Renal cortex interstitium (tissue), 11 donors: ENCODE results near the gene NME9. TPM values are rescaled to one million over a fixed set of nuclear protein-coding genes. Genes with fewer than 3 reads are reported as not detected.

ENCODE experiments used
- DNase-seq, 11 donors: peaks; one replicate each; pipeline ENCODE4 v3.0.0-alpha.2; 2013; ENCODE audit warnings: low read depth in 9 of 11, low spot score in 4 of 11; ENCODE audit errors: extremely low read depth in 1 of 11
- polyA plus RNA-seq, 3 donors: library from polyadenylated mRNA; unstranded; fragments of 120-200 nt; gene quantifications; one replicate each; pipeline ENCODE4 v1.2.1, GENCODE V29; 2013; ENCODE audit not compliant: insufficient read length in 3 of 3

Gene NME9
- polyA plus RNA-seq, 3 donors = 1.8 to 4.9 (median 2.4) TPM

DNA sequence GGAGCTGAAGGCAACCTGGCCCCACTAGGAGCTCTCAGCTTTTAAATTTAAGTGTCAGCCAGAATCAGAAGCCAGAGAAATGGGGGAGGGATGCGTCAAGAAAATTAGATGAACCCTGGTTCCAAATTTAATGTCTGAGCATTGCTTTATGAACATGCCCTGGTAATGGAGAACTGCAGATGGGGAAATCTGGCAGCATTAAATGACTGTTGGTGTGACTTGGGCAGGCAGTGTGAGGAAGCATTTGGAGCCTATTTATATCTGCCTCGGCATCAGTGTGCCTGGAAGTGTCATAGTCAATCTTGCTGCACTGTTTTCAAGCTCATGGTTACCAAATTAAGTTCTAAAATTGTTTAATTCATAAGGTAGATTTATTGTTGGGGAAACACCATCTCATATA, 29.0 kb downstream of the NME9 start:
- DNase-seq = no peak

DNA sequence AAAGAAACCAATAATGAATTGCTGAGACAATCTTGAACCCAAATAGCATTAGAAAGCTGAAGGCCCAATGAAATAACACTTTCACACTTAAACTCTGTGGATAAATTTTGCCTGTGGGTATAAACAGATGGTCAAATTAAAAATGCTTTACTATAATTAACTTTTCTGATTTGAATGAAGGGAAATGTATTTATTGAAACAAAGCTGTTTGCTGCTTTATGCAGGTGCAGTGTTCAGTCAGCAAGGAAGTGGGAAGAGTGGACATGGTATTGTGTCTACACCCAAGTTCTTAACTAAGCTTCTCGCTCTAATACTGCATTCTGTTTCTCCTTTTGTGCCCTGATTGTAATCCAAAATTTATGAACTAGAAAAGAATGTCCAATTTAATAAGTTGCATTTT, 31.8 kb downstream of the NME9 start:
- no peak for DNase-seq

DNA sequence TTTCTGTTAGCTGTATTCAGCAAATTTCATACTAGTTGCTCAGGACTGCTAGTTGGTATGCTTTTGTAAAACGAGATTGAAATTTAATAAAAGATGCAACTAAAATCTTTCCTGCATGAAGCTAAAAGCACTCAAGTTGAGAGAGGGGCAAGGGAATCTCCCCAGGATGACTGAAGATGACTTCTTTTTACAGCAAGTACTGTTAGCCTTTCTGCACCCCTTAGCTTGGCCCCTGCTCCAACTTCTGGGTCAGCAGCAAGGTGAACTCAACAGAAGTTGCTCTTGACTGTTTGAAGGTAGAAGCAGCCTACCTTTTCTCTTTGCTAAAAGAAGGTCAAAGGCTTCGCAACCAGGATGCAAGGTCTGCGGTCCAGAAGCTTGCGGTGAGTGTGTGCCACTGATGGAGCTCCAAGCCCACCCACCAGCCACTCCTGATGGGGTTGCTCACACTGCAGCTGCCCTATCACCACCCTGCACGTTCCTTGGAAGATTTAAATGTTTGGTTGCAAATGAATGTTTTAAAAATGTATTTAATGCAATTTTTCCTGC, 32.5 kb downstream of the NME9 start:
- DNase-seq = no peak

DNA sequence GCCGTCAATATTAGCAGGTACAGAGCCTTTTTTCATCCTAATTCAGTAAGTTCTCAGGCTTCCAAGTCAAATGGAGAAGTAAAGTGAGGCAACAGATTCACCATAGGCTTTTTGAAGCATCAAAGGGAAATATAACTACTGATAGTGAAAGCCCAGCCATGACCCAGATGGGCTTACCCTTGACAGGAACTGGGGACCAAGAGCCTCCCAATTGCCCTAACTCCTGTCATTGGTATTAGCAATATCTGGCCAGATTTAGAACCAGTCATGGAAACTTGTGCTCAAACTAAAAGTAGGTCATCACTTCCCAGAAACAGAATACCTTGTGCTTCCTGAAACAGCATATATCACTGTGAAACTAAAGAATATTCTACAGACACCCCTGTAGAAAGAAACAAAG, 33.0 kb downstream of the NME9 start:
- DNase-seq = no peak

DNA sequence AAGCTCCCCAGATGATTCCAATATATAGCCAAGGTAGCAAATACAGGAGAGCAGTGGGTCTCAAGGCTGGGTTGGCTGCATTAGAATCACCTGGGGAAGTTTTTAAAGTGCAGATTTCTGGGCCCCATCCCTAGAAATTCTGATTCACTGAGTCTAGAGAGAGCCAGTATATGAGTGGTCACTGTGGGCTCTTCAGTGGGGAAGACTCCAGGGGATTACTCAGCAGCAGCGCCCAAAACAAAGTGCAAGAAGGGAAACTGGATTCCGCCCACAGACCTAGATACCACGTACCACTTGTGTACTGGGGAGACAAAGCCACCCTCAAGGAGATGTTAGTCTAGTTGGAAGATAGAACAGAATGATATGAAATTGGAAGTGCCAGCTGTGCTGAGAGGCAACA, 40.0 kb downstream of the NME9 start:
- no peak for DNase-seq

DNA sequence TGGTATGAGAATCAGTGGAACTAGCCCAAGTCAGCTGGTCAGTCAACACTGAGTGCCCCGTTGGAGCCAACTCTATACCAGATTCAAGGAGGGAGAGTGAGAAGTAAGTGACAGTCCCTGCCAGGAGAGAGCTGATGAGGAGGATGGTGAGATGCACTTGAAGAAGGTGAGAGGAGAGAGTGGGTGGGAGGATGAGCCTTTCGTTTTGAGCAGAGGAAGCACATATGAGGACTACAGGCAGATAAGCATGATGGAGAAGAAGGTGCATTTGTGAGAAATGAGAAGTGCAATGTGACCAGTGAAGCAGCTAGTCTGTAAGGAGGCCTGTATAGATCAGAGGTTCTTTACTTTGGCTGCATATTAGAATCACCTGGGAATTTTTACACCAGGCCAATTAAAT, 40.4 kb downstream of the NME9 start:
- no peak for DNase-seq

DNA sequence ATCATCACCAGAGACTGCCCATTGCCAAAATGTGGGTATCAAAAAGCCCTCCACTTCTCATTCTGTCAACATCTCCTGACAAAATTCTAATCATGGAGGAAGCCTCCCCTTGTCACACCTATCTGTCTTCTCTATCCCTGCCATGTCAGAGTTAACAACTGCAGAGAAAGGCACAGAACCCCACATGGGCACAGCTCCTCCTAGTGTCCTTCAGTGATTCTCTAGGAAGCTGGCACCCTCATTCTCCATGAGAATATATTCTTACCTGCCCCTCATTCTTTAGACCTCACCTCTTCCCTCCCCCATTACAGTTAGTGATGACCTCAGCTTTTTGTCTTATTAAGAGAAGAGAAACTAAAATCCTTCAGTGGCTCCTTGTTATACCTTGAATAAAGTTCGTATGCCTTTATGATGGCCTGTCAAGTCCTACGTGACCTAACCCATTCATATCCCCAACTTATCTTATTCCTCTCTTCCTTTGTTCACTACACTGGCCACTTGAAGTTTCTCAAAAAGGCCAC, 44.6 kb downstream of the NME9 start:
- no peak for DNase-seq

DNA sequence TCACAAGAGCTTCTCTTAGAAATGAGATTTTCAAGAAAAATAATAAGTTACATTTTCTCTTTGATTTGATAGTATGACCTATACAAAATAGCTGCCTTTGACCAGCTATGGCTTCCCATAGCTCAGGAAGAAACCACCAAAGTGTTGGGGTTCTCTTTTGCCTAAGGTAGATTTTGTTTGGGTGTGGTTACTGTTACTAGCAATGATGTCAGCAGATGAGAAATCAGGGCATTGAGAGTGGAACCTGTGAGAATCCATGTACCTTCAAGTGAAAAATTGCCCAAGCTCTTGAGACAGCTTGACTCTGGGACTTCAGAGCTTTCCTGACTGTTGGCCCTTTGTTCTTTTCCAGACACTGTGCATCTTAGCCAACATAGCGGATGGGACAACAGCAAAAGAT, 45.6 kb downstream of the NME9 start:
- no peak for DNase-seq

DNA sequence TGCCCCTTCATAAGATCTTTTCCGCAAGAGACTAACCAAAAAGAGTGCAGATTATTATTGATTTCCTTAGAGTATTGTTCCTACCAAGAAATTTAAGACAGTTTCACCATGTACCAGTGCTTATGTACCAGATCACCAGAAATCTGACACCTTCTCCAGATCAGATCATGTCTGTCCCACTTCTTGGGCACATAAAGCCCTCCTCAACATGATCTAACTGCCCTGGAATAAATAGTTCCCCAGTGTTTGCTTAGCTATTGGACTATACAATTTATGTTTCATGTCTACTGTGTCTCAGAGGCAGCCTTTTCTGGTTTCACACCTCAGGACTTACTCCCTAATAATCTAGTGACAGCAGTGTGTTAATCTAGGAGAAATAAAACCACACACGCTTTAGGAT, 46.8 kb downstream of the NME9 start:
- DNase-seq = no peak

DNA sequence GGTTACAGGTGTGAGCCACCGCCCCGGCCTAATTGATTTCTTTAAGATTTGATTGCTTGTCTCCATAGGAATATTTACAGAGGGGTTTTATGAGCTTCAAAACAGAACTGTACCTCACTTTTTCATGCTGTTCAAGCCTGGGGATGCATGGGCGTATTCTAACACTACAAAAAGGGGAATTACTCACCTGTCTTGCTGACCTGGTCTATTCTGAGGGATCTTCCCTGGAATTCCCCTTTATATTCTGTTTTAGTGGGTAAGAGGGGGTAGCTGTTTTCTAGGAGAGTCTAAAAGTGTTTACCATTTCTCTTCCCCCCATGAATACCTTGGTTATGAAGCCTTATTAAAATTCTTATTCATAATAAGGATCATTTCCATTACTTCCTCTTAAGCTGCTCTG, 48.1 kb downstream of the NME9 start:
- DNase-seq = no peak

DNA sequence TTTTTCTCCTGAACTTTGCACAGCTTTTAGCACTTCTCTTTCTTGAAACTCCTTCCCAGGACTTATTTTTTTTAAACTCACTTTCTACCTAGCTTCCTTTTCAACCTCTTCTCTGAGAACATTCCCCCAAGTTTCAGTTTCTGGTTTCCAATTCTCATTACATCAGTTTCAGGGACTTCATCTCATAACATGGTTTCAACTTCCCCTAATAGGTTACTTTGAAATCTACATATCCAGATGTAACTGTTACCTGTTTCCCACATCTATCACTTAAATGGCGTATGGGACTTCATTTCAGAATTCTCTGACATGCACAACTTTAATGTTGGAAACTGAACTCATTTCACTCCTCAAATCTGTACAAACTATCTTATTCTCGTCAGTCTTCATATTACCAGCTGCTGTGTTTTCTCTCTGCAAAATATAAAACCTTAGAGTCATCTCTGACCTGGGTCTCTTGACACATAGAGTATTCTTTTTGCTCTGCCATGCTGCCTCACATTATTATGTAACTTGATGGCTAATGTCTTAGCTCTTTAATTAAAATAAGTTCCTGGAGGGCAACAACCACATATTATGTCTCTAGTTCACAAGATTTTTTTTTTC, 58.4 kb downstream of the NME9 start:
- DNase-seq = no peak

DNA sequence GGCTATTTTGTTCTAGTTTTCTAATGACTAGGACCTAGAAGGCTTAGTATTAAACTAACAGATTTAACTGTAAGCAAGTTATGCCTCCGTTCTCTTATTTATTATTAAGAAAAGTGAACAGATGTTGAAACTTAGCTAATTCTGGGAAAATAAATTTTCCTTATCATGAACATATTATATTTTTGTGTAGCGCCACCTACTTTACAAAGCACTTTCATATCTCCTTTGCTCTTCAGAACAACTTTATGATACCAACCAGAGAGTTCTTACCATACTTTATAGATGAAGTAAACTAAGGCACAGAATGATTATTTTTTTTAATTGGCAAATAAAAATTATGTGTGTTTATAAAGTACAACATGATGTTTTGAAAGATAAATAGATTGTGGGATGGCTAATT, 59.4 kb downstream of the NME9 start:
- DNase-seq = no peak

DNA sequence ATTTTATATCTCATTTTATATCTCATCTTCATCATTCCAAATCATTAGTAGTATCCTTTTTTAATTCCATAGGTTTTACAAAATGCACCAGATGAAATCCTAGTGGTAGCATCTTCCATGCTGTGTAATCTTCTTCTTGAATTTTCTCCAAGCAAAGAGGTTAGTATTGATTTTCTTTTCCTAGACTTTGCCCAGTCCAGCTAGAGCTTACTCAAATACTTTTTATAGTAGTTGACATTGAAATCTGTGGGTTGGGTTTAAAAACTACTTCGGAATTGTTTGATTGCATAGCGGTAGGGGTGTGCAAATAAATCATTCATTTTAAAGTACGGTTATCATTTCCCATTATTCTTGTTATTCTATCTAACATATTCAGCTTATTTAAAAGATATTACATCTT, 62.6 kb downstream of the NME9 start:
- no peak for DNase-seq

DNA sequence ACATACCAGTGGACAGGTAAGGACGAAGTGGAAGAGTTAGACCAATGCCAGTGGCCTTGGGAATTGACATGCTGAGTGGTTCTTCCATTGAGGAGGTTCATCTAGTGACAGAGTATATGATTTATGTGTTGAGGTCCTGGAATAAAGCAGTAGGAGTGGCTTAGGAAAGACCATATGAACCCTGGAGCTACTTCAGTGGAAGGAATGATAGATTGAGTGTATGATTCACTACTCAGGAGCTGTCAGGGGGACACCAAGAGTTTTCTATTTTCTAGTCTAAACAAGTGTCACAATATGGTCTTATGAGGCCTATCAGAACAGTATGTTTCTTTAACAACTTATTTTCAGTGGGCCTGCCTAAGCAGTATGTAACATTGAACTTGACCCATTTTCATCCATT, 63.9 kb downstream of the NME9 start:
- no peak for DNase-seq

DNA sequence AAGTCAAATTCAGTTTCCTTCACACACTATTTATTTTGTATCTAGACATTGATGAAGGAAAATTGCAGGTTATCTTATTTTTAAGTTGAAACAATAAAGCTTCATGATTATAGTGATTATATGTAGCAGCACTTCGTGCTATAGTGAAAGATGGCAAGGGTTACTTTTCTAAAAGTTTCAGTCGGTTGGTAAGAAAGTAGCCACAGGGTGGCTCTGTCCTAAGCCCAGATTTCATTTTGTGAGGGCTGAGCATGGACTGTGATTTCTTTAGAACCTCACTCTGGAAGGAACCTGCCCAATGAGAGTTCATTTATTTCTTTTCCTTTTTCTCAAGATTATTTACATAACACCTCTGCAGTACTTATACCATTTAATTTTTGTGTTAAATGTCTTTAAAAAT, 66.5 kb downstream of the NME9 start:
- no peak for DNase-seq

DNA sequence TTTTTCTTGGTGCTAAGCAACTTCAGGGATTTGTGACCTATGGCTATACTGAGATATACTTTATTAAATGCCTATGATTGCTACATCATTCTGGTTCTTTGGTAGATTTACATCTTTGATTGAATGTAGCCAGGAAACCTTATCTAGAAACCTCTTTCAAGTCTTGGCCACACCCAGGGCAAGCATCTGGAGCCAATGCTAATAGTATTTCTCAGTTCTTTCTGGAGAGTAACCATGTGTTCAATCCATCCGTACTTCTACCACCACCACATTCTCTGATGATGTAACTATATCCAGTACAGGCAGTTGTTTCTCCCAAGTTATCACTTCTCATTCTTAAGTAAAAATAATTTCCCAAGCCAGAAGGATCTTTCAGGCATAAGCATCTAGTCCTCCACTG, 69.0 kb downstream of the NME9 start:
- DNase-seq = no peak

DNA sequence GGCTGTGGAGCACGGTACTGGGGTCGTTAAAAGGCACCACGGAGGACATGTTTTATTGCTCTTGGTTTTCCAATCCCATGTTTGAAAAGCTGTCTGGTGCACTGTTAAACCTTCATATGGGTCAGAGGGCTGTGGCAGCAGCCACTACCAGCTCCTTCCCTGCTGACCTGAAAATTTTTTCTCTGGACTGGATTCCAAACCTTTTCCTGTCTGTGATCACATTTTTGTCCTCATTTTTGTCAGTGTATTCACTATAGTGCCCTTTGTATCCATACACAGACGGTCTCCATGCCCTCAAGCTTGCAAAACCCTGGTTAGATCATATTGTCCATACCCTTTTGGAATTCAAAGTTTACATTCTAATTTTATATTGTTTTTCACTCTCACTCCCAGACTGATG, 70.5 kb downstream of the NME9 start:
- no peak for DNase-seq

DNA sequence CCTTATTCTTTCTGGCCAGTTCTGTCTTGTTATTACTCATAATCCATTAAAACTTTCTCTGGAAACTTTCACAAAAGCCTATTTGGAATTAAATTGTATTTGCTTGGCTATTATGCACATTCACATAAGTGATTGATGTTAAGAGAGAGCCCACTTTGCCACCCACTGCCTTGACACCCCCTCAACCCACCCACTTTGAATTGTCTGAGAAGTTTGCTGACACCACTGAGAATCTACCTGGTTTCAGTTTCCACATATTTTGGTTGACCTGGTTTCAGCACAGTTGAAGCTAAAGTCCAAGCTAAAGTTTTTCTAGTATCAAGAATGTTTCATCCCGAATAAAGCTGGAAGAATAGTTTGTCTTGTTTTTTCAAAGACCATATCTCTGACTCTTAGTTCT, 71.7 kb downstream of the NME9 start:
- DNase-seq = no peak

DNA sequence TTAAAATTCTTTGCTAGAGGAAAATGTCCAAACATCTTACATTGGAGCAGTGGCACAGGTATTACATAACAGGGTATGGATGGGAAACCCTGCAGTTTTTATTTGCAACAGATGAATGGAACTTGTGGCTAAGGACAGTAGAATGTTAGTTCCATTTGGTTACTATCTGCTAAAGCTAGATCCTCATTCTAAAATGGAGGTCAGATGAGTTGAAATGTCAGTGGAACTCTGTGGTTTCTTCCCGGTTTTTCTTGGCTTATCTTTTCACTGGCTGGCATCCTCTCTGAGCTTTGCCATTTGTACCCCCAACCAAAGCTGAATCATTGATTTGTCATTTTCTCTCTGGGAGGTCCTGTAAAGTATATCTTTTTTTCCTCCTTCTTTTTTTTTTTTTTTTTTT, 73.6 kb downstream of the NME9 start:
- DNase-seq = no peak

DNA sequence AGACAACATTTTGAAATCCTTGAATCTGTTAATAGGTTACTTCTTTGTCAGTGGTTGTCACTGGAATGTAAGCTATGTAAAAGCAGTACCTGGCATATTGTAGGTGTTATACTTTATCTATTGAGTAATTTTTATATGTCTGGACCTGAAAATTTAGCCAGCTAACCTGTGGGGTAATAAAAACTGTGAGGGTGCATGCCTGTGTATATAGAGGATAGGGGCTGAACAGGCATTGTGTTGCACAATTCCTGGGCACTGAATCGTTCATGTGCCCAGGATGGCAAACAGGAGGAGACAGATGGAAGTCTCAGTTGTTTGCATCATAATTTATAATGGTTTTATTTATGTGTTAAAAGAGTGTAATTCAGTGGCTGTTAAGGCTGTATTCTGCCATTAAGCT, 75.4 kb downstream of the NME9 start:
- DNase-seq = no peak

DNA sequence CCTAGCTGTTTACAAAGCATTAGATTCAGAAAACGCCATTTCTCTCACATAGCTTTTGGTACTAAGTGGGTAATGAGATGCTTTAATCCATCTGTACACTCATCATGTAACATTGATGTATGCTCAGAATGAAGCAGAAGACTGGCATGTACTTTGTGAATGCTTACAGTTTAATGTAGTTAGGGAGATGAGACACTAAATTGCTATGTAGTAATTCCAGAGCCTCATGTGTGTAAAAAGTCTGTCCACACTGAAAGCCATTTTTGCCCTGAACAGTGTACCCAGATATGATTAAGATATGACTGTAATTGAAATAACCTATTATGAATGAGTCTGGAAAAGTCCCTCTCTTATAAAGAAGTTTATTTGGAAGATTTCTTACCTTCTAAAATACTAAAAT, 76.0 kb downstream of the NME9 start:
- no peak for DNase-seq
